ENCODE measurements around the gene SESN3.

The SESN3 gene

GRCh38 chr11:95128602-95129001, 102.4 kb downstream of the SESN3 start:
- DNase-seq (ENCODE audit: low read depth in 2 of 2, low spot score in 1 of 2) = no peak

GRCh38 chr11:95123556-95123955, 107.4 kb downstream of the SESN3 start:
- DNase-seq (ENCODE audit: low read depth in 2 of 2, low spot score in 1 of 2) = no peak

GRCh38 chr11:95121698-95122097, 109.3 kb downstream of the SESN3 start:
- DNase-seq (ENCODE audit: low read depth in 2 of 2, low spot score in 1 of 2) = no peak

GRCh38 chr11:95119361-95120060, 111.5 kb downstream of the SESN3 start:
- no peak for DNase-seq (ENCODE audit: low read depth in 2 of 2, low spot score in 1 of 2)

- no peak for DNase-seq (ENCODE audit: low read depth in 2 of 2, low spot score in 1 of 2)
Measured at GRCh38 chr11:95115597-95115996, 115.4 kb downstream of the SESN3 start.

All from stimulated activated CD8-positive, alpha-beta memory T cell treated with anti-CD3 and anti-CD28 coated beads, Interleukin-4, amount 100 ng/mL, for 1 hour (primary cell).